ENCODE measurements around the gene THBS4.

DNA sequence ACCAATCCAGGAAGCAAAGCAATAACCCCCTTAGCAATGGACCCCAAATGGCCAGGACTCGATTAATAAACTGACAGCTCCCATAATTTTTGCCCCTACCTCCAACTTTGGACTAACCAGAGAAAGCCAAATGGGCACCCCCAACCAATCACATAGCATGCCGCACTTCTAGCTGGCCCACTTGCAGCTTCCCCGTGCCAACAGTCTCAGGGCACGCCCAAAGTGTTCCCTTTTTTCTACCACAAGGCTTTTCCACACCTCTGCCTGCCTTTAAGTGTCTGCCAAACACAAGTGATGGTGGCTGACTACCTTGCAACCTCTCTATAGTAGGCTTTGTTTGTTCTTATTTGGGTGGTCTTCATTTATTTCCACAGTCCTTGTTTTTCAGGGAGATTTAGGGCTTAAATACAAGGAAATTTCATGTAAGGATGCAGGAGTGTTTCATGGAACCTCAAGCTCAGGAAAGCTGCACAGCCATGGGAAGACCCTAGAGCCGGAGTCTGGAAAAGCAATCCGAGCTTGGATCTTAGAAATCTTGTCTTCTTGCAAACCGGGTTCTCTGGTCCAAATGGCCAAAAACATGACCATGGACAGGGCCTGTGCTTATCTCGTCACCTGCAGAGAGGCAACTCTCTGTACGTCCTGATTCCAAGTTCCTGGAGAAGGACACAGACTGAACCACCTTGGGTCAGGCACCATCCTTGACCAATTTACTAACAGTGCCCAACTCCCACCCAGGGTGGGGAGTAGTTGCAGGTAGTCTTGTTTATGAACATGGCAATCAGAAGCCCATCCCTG lies 89.2 kb downstream of the THBS4 start:
- TF ChIP-seq CTCF (IDR thresholded peaks at IDR 0.05; ENCODE audit: low read depth, low read length, poor library complexity, severe bottlenecking) = no peak
- TF ChIP-seq EZH2phosphoT487 (IDR thresholded peaks at IDR 0.05; ENCODE audit: borderline replicate concordance, low read length) = no peak
